HG02938 (cell line): ENCODE measurements around the gene ZFHX3.
"Not testable (repeated sequence)": the region's sequence is repeated elsewhere in the genome, so short reads cannot be mapped to it uniquely, and the experiment has no call there.

ENCODE experiments used
- ATAC-seq: cut with Tn5 transposase; IDR thresholded peaks from one replicate; pipeline ENCODE4 v1.9.1; 2021; ENCODE audit warnings: mild to moderate bottlenecking, moderate library complexity; ENCODE audit not compliant: unreplicated experiment

ZFHX3 gene

GRCh38 chr16:73023752-73024570 is 24.0 kb downstream of the ZFHX3 start:
- no peak for ATAC-seq

DNA sequence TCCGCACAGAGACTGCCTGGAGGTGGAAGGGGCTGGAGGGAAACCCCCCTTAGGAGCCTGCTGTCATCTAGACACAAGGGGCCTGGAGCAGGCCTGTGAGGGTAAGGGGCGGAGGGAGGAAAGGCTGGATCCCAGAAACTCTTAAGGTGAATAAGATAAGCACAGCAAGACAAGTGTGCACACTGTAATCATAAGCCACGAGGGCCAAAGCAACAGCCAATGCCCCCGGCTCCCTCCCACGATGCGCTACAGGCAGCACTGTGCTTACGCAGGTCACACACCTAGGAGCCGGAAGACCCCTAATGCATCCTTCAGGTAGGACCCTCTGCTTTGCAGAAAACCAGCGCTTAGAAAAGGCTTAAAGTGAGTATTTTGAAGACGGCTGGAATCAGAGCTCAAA is 24.6 kb downstream of the ZFHX3 start:
- ATAC-seq: no peak

DNA sequence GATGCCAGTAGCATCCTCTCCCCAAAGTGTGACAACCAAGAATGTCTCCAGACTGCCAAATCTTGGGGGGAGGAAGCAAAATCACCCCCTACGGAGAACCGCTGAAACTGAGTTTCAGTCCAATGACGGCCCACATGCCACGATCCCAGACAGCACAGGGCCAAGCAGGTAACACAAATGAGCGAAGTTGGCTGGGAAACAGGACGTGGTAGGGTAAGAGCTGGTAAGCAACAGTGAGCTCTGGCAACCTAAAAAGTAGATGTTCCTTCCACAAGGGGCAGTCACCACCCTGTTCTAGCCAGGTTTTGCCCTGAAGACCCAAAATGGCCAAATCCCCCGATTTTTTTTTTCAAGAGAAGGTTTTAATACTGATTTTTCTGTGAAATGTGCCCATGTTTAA is 25.4 kb downstream of the ZFHX3 start:
- no peak for ATAC-seq

- no peak for ATAC-seq
Measured at GRCh38 chr16:73021866-73022495, 25.9 kb downstream of the ZFHX3 start.

- no peak for ATAC-seq
Measured at GRCh38 chr16:73020409-73020884, 27.5 kb downstream of the ZFHX3 start.

GRCh38 chr16:73019457-73020362 is 28.2 kb downstream of the ZFHX3 start:
- ATAC-seq: no peak

- no peak for ATAC-seq
Measured at GRCh38 chr16:73018821-73019456, 29.0 kb downstream of the ZFHX3 start.

GRCh38 chr16:73017321-73017720 is 30.6 kb downstream of the ZFHX3 start:
- ATAC-seq: no peak

- ATAC-seq: peak; percentile 50
Measured at GRCh38 chr16:73016488-73016830, 31.5 kb downstream of the ZFHX3 start.

GRCh38 chr16:73015612-73016487 is 32.1 kb downstream of the ZFHX3 start:
- ATAC-seq: peak; percentile 91

DNA sequence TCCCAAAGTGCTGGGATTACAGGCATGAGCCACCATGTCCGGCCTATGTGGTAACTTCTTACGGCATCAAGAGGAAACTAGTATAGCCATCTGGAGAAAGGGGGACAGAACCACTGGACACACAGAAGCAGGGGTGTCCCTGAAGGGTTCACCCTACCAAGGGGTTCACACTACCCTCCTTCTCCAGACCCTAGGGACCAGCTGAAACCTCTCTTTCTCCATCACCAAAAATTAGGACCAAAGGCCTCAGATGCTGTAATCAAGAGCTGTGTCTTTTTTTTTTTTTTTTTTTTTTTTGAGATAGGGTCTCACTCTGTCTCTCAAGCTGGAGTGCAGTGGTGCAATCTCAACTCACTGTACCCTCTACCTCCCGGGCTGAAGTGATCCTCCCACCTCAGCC is 33.2 kb downstream of the ZFHX3 start:
- ATAC-seq: no peak

- no peak for ATAC-seq
Measured at GRCh38 chr16:73013974-73014373, 34.0 kb downstream of the ZFHX3 start.

DNA sequence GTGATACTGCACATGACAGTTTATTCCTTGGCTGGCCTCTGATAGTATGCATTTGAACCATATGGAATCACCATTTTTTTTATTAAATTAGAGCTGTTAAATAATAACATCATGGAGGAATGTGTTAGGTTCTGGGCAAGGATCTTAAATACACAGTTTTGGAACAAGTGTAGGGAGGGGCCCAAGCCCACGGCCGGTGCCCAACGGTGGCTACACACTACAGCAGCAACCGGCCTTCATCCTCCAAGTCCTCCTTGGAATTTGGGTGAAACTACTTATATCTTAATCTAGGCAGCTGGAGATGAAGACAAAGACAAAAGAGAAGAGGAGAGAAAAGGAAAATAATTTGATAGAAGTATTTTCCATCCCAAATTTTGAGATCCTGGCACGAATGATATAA is 35.6 kb downstream of the ZFHX3 start:
- ATAC-seq: no peak

DNA sequence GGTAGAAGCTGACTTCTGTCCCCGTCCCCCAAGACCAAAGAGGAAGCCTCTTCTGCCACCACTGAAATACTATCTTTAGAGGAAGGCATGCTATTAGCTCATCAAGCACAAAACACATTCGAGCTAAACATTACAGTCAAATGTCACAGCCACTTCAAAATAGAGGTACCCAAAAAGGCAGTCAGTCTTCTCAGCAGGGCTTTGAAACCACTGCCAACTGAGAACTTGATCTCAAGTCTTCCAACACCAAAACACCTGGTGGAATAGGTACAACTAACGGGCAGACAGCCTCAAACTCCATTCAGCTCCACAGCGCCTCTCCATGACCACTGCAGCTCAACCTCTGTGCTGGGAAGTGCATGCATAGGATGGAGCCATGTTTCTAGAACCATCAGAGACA is 36.0 kb downstream of the ZFHX3 start:
- ATAC-seq: no peak

DNA sequence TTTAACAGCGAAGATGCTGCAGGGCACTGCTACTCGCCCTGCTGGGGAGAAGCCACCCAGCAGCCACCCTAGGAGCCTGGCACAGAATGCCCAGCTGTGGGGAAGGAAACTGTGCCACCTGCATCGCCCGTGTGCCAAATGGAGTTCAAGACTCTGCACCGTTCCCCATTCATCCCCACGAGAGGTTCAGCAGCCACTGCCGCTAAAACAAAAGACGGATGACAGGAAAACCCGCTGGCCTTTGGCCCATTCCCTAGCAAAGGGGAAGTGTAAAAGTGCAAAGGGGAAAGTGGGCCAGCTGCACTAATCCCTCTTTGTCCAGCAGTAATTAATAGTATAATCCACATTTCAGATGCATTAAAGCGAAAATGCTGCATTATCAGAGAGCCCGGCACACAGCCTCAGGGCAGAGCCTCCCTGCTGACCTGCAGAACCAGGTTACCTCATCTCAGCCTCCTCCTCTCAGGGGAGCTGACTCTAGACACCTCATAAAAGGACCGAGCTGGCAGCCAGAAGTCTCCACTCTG is 37.7 kb downstream of the ZFHX3 start:
- no peak for ATAC-seq

DNA sequence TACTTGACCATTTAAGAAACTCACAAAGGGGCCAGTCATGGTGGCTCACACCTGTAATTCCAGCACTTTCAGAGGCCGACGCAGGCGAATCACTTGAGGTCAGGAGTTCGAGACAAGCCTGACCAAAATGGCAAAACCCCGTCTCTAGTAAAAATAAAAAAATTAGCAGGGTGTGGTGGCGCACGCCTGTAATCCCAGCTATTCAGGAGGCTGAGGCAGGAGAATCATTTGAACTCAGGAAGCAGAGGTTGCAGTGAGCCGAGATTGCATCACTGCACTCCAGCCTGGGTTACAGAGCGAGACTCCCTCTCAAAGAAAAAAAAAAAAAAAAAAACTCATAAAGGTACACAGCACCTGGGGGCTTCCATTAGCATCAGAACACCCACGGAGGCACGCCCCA is 38.2 kb downstream of the ZFHX3 start:
- ATAC-seq: not testable (repeated sequence)

GRCh38 chr16:73006026-73006425 is 41.9 kb downstream of the ZFHX3 start:
- ATAC-seq: no peak

DNA sequence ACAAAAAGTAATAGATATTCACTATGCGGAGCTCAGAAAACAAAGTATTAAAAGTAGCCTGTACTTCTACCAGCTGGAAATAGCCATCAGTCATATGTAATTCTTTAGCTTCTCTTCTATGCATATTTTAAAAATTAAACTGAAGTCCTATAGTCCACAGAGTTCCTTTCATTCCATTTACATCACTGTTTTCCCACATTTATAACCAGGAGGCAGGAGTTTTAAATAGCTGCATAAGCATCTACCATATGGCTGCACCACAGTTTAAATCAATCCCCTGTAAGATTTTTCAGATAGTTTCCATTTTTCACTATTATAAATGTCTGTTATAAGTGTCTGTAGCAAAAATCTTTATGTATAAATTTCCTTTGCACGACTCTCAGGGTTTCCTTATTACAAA is 45.1 kb downstream of the ZFHX3 start:
- no peak for ATAC-seq

- ATAC-seq: no peak
Measured at GRCh38 chr16:73000907-73001521, 46.9 kb downstream of the ZFHX3 start.
